Stimulated activated CD4-positive, alpha-beta T cell treated with anti-CD3 and anti-CD28 coated beads, Interleukin-4, amount 100 ng/mL, for 4 hours (primary cell): ENCODE measurements around the gene ENDOV.

Experiments used
- DNase-seq, 2 experiments: peaks; one replicate each; pipeline ENCODE4 v3.0.0-alpha.2; 2020

ENDOV gene

GRCh38 chr17:80418589-80418988, 3.6 kb downstream of the ENDOV start:
- no peak for DNase-seq

GRCh38 chr17:80419255-80419654, 4.3 kb downstream of the ENDOV start:
- DNase-seq: no peak

GRCh38 chr17:80421381-80422090, 6.6 kb downstream of the ENDOV start:
- no peak for DNase-seq

GRCh38 chr17:80422276-80422675, 7.3 kb downstream of the ENDOV start:
- DNase-seq: no peak

GRCh38 chr17:80422981-80423380, 8.0 kb downstream of the ENDOV start:
- no peak for DNase-seq

GRCh38 chr17:80423536-80424225, 8.7 kb downstream of the ENDOV start:
- no peak for DNase-seq

GRCh38 chr17:80424261-80424660, 9.3 kb downstream of the ENDOV start:
- DNase-seq: no peak

GRCh38 chr17:80424878-80425765, 10.2 kb downstream of the ENDOV start:
- no peak for DNase-seq

- no peak for DNase-seq
Measured at GRCh38 chr17:80425835-80426426, 11.0 kb downstream of the ENDOV start.

GRCh38 chr17:80426671-80427326, 11.8 kb downstream of the ENDOV start:
- peak; percentile 77 to 88 for DNase-seq

GRCh38 chr17:80427366-80428282, 12.7 kb downstream of the ENDOV start:
- no peak for DNase-seq

GRCh38 chr17:80428363-80428762, 13.4 kb downstream of the ENDOV start:
- DNase-seq: no peak

- DNase-seq: no peak
Measured at GRCh38 chr17:80428796-80429195, 13.8 kb downstream of the ENDOV start.

- DNase-seq: no peak
Measured at GRCh38 chr17:80429356-80430275, 14.6 kb downstream of the ENDOV start.

GRCh38 chr17:80430446-80431245, 15.7 kb downstream of the ENDOV start:
- DNase-seq: no peak

GRCh38 chr17:80431246-80432195, 16.6 kb downstream of the ENDOV start:
- DNase-seq: no peak

GRCh38 chr17:80432350-80432955, 17.5 kb downstream of the ENDOV start:
- no peak for DNase-seq
